ENCODE data around the gene TAB3.
A peak's percentile ranks its signal among the peaks of the same experiment; 100 is the strongest.

The TAB3 gene

DNA sequence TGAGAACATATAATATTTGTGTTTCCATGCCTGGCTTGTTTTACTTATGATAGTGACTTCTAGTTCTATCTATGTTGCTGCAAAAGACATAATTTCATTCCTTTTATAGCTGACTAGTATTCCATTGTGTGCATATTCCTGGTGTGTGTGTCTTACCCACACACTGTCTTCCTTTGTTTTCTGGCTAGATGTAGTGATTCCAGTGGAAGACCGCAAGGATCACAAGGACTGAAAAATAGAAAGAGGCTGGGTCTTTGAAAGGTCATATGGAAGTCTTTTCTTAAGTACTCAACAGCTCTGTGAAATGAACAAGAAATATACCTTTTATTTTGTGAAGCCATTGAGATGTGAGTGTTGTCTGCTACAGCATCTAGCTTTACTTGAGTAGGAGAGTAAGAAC is 29.4 kb upstream of the TAB3 start:
- POLR2A ChIA-PET, result no interaction called here
- no peak for DNase-seq
- CTCF ChIA-PET, result no interaction called here
- Histone ChIP-seq H3K9me3 (ENCODE audit: control extremely low read depth in 1 of 5, control insufficient read depth in 4 of 5, insufficient read depth in 2 of 5, low read depth in 1 of 5, low read length in 4 of 5) (no peaks in the 10 kb centered on the region), H3K4me1 (ENCODE audit: control extremely low read depth in 1 of 4, control insufficient read depth in 4 of 4, insufficient read depth in 4 of 4, low read length in 3 of 4) (no peaks in the 10 kb centered on the region), H3K4me3 (ENCODE audit: control insufficient read depth in 1 of 7, extremely low read depth in 1 of 7, insufficient read depth in 4 of 7, low read depth in 2 of 7, low read length in 6 of 7) (no peak overlapping the region), H3K27ac (ENCODE audit: insufficient read depth in 1 of 2, low read depth in 1 of 2, low read length in 2 of 2, poor library complexity in 1 of 2, severe bottlenecking in 2 of 2) (no peak overlapping the region), H3K36me3 (ENCODE audit: control insufficient read depth in 4 of 4, insufficient read depth in 4 of 4, low read length in 3 of 4) (no peaks in the 10 kb centered on the region), H3K27me3 (replicated peaks in 2 of 5; ENCODE audit: control insufficient read depth in 4 of 5, insufficient read depth in 5 of 5, low read length in 4 of 5) (no peaks in the 10 kb centered on the region)
- WGBS (ENCODE audit: insufficient coverage), result 100% methylated on average over 1 of the region's 1 CpG

DNA sequence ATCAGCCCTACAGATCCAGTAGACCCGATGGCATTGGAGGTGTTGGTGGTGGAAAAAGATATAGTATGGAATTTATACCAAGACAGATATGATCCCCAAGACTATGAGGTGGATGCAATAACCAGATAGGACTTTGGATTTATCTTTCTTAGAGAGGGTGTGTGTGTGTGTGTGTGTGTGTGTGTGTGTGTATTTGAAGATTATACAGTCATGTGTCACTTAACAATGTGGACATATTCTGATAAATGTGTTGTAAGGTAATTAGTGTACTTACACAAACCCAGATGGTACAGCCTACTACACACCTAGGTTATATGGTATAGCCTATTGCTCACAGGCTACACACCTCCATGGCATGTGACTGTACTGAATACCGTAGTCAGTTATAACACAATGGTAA is 24.4 kb upstream of the TAB3 start:
- no peak for DNase-seq
- CTCF ChIA-PET, result no interaction called here
- no peaks in the 10 kb centered on the region for H3K27me3 ChIP-seq (replicated peaks in 2 of 5; ENCODE audit: control insufficient read depth in 4 of 5, insufficient read depth in 5 of 5, low read length in 4 of 5)
- H3K27ac ChIP-seq (ENCODE audit: insufficient read depth in 1 of 2, low read depth in 1 of 2, low read length in 2 of 2, poor library complexity in 1 of 2, severe bottlenecking in 2 of 2), result no peak overlapping the region
- POLR2A ChIA-PET, result no interaction called here
- H3K4me1 ChIP-seq (ENCODE audit: control extremely low read depth in 1 of 4, control insufficient read depth in 4 of 4, insufficient read depth in 4 of 4, low read length in 3 of 4), result peaks cover 0 to 19% (median 11%) of the 10 kb centered on the region in 4 experiments
- 86% methylated on average over 1 of the region's 2 CpGs for WGBS (ENCODE audit: insufficient coverage)
- H3K9me3 ChIP-seq (ENCODE audit: control extremely low read depth in 1 of 5, control insufficient read depth in 4 of 5, insufficient read depth in 2 of 5, low read depth in 1 of 5, low read length in 4 of 5), result no peaks in the 10 kb centered on the region
- H3K36me3 ChIP-seq (ENCODE audit: control insufficient read depth in 4 of 4, insufficient read depth in 4 of 4, low read length in 3 of 4), result no peaks in the 10 kb centered on the region
- no peak overlapping the region for H3K4me3 ChIP-seq (ENCODE audit: control insufficient read depth in 1 of 7, extremely low read depth in 1 of 7, insufficient read depth in 4 of 7, low read depth in 2 of 7, low read length in 6 of 7)

DNA sequence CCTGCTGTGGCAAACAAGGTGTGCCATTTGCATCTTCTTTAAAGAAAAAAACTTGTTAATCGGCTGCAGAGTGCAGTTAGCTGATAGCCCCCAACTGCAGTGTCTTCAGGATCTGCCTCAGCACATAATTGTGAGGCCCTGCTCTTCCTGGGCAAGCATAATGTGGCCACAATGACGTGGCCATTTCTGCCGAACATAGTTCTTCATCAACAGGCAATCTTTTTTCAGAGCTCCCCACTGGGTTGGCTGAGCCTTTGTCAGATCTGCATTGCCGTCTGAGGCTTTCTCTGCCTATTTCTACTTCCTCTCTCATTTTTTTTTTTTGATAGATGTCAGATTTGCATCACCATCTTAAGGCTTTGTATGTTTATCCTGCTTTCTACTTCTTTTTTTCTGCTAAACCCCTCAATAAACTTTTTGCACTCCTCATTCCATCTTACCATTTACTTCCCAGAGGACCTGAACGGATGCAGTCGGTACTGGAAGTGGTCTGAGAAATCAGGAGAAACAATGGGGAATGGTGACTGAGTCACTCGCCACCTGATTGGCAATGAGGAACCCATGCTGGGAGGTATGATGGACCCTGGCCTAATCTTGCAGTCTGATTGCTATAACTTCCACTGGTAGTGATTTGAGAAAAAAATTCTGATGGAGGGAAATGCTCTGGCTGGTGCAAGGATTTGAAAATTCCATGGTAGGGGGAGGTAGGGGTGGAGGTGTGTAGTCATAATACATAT is 21.2 kb upstream of the TAB3 start:
- ChIA-PET CTCF (no interaction called here), POLR2A (interaction anchor here (0.8 kb wide), 1 partner anchor 20 kb away, joined by 3 read pairs; no protein-coding TSS in a partner anchor)
- peak overlapping the region in 1 of 2 experiments; percentile 5 for H3K27ac ChIP-seq (ENCODE audit: insufficient read depth in 1 of 2, low read depth in 1 of 2, low read length in 2 of 2, poor library complexity in 1 of 2, severe bottlenecking in 2 of 2)
- H3K4me3 ChIP-seq (ENCODE audit: control insufficient read depth in 1 of 7, extremely low read depth in 1 of 7, insufficient read depth in 4 of 7, low read depth in 2 of 7, low read length in 6 of 7), result peak overlapping the region in 2 of 7 experiments; percentile 26 to 42
- H3K27me3 ChIP-seq (replicated peaks in 2 of 5; ENCODE audit: control insufficient read depth in 4 of 5, insufficient read depth in 5 of 5, low read length in 4 of 5), result no peaks in the 10 kb centered on the region
- WGBS (ENCODE audit: insufficient coverage), result 18% methylated on average over 7 of the region's 7 CpGs
- H3K9me3 ChIP-seq (ENCODE audit: control extremely low read depth in 1 of 5, control insufficient read depth in 4 of 5, insufficient read depth in 2 of 5, low read depth in 1 of 5, low read length in 4 of 5), result peaks cover 0 to 1% (median 0%) of the 10 kb centered on the region in 5 experiments
- H3K36me3 ChIP-seq (ENCODE audit: control insufficient read depth in 4 of 4, insufficient read depth in 4 of 4, low read length in 3 of 4), result no peaks in the 10 kb centered on the region
- DNase-seq, result peak; percentile 78 to 92 (median 88)
- H3K4me1 ChIP-seq (ENCODE audit: control extremely low read depth in 1 of 4, control insufficient read depth in 4 of 4, insufficient read depth in 4 of 4, low read length in 3 of 4), result peaks cover 0 to 19% (median 11%) of the 10 kb centered on the region in 4 experiments

DNA sequence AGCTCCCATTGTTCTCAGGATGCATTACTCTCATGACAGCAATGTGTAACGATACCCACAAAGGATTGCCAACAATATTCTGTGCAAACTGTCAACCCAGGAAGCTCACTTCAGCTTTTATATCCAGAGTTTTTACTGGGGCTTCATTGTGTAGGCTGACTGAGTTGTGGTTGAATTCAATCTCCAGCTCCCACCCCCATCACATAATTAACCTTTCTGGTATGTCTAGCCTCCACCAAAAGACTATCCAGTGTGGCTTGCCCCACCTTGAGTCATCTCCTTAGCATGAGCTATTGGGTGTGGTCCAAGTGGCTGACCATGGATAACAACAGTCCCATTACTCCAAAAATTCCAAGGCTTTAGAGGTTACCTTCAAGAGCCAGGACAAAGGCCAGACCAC is 17.7 kb upstream of the TAB3 start:
- POLR2A ChIA-PET, result no interaction called here
- no peak for DNase-seq
- CTCF ChIA-PET, result no interaction called here
- 75% methylated on average over 1 of the region's 1 CpG for WGBS (ENCODE audit: insufficient coverage)
- H3K27ac ChIP-seq (ENCODE audit: insufficient read depth in 1 of 2, low read depth in 1 of 2, low read length in 2 of 2, poor library complexity in 1 of 2, severe bottlenecking in 2 of 2), result no peak overlapping the region
- peaks cover 0 to 19% (median 11%) of the 10 kb centered on the region in 4 experiments for H3K4me1 ChIP-seq (ENCODE audit: control extremely low read depth in 1 of 4, control insufficient read depth in 4 of 4, insufficient read depth in 4 of 4, low read length in 3 of 4)
- H3K4me3 ChIP-seq (ENCODE audit: control insufficient read depth in 1 of 7, extremely low read depth in 1 of 7, insufficient read depth in 4 of 7, low read depth in 2 of 7, low read length in 6 of 7), result no peak overlapping the region
- peaks cover 0 to 2% (median 0%) of the 10 kb centered on the region in 5 experiments for H3K9me3 ChIP-seq (ENCODE audit: control extremely low read depth in 1 of 5, control insufficient read depth in 4 of 5, insufficient read depth in 2 of 5, low read depth in 1 of 5, low read length in 4 of 5)
- no peaks in the 10 kb centered on the region for H3K27me3 ChIP-seq (replicated peaks in 2 of 5; ENCODE audit: control insufficient read depth in 4 of 5, insufficient read depth in 5 of 5, low read length in 4 of 5)
- no peaks in the 10 kb centered on the region for H3K36me3 ChIP-seq (ENCODE audit: control insufficient read depth in 4 of 4, insufficient read depth in 4 of 4, low read length in 3 of 4)

DNA sequence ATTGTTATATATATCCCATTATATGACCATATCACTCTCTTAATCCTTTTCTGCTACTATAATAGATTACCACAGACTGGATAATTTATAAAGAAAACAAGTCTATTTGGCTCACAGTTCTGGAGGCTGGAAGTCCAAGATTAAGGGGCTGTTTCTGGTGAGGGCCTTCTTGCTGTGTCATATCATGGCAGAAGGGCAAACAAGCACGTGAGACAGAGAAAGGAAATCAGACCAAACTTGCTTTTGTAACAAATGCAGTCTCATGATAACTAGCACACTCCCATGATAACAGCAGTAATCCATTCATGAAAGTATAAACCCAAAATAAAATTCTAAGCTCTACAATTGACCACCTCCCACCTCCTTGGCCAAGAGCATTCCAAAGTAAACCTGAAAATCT is 16.3 kb upstream of the TAB3 start:
- H3K36me3 ChIP-seq (ENCODE audit: control insufficient read depth in 4 of 4, insufficient read depth in 4 of 4, low read length in 3 of 4), result no peaks in the 10 kb centered on the region
- peaks cover 0 to 9% (median 6%) of the 10 kb centered on the region in 4 experiments for H3K4me1 ChIP-seq (ENCODE audit: control extremely low read depth in 1 of 4, control insufficient read depth in 4 of 4, insufficient read depth in 4 of 4, low read length in 3 of 4)
- CTCF ChIA-PET, result no interaction called here
- DNase-seq, result peak in 1 of 3 donors; percentile 11
- H3K27me3 ChIP-seq (replicated peaks in 2 of 5; ENCODE audit: control insufficient read depth in 4 of 5, insufficient read depth in 5 of 5, low read length in 4 of 5), result no peaks in the 10 kb centered on the region
- no CpG with 5 or more reads among the region's 1 CpG for WGBS (ENCODE audit: insufficient coverage)
- no peak overlapping the region for H3K4me3 ChIP-seq (ENCODE audit: control insufficient read depth in 1 of 7, extremely low read depth in 1 of 7, insufficient read depth in 4 of 7, low read depth in 2 of 7, low read length in 6 of 7)
- peaks cover 0 to 2% (median 0%) of the 10 kb centered on the region in 5 experiments for H3K9me3 ChIP-seq (ENCODE audit: control extremely low read depth in 1 of 5, control insufficient read depth in 4 of 5, insufficient read depth in 2 of 5, low read depth in 1 of 5, low read length in 4 of 5)
- POLR2A ChIA-PET, result no interaction called here
- no peak overlapping the region for H3K27ac ChIP-seq (ENCODE audit: insufficient read depth in 1 of 2, low read depth in 1 of 2, low read length in 2 of 2, poor library complexity in 1 of 2, severe bottlenecking in 2 of 2)

DNA sequence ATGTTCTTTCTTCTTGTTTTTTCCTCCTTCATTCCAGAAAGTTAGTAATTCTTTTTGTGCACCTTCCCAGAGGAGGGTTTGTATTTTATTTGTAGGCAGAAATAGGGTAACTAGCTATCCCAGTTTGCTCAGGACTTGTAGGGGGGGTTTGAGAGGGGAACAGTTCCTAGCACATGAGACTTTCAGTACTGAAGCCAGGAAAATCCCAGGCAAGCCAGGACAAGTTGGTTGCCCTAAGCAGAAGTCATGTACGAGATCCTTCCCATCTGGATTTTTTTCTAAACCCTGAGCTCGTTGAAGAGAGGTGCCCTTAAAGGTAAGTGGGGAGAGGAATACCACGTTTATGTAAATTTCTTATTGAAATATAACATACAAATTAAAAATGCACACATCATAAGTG is 15.6 kb upstream of the TAB3 start:
- ChIA-PET CTCF (no interaction called here), POLR2A (no interaction called here)
- Histone ChIP-seq H3K9me3 (ENCODE audit: control extremely low read depth in 1 of 5, control insufficient read depth in 4 of 5, insufficient read depth in 2 of 5, low read depth in 1 of 5, low read length in 4 of 5) (peaks cover 0 to 2% (median 0%) of the 10 kb centered on the region in 5 experiments), H3K4me1 (ENCODE audit: control extremely low read depth in 1 of 4, control insufficient read depth in 4 of 4, insufficient read depth in 4 of 4, low read length in 3 of 4) (peaks cover 0 to 9% (median 6%) of the 10 kb centered on the region in 4 experiments), H3K36me3 (ENCODE audit: control insufficient read depth in 4 of 4, insufficient read depth in 4 of 4, low read length in 3 of 4) (no peaks in the 10 kb centered on the region), H3K27ac (ENCODE audit: insufficient read depth in 1 of 2, low read depth in 1 of 2, low read length in 2 of 2, poor library complexity in 1 of 2, severe bottlenecking in 2 of 2) (no peak overlapping the region), H3K4me3 (ENCODE audit: control insufficient read depth in 1 of 7, extremely low read depth in 1 of 7, insufficient read depth in 4 of 7, low read depth in 2 of 7, low read length in 6 of 7) (no peak overlapping the region), H3K27me3 (replicated peaks in 2 of 5; ENCODE audit: control insufficient read depth in 4 of 5, insufficient read depth in 5 of 5, low read length in 4 of 5) (no peaks in the 10 kb centered on the region)
- no CpG with 5 or more reads among the region's 3 CpGs for WGBS (ENCODE audit: insufficient coverage)
- no peak for DNase-seq

DNA sequence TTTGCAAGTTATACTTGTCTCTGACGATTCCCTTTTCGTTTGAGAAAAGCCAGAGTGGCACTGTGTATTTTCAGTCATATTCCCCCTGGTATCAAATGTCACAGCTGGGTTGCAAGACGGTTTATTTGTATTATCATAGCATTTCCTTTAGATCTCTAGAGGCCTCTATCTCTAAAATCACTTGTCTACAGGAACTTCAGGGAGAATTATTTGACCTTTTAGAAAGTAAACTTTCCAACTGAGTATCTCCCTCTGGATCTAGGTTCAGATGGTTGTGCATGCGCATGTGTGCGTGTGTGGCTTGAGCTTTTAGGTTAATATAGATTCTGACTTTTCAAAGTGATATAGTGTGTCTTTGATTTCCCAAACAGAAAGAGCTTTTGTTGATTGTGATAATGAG is 15.1 kb upstream of the TAB3 start:
- Histone ChIP-seq H3K9me3 (ENCODE audit: control extremely low read depth in 1 of 5, control insufficient read depth in 4 of 5, insufficient read depth in 2 of 5, low read depth in 1 of 5, low read length in 4 of 5) (peaks cover 0 to 2% (median 0%) of the 10 kb centered on the region in 5 experiments), H3K27me3 (replicated peaks in 2 of 5; ENCODE audit: control insufficient read depth in 4 of 5, insufficient read depth in 5 of 5, low read length in 4 of 5) (no peaks in the 10 kb centered on the region), H3K27ac (ENCODE audit: insufficient read depth in 1 of 2, low read depth in 1 of 2, low read length in 2 of 2, poor library complexity in 1 of 2, severe bottlenecking in 2 of 2) (no peak overlapping the region), H3K4me1 (ENCODE audit: control extremely low read depth in 1 of 4, control insufficient read depth in 4 of 4, insufficient read depth in 4 of 4, low read length in 3 of 4) (peaks cover 0 to 5% (median 1%) of the 10 kb centered on the region in 4 experiments), H3K36me3 (ENCODE audit: control insufficient read depth in 4 of 4, insufficient read depth in 4 of 4, low read length in 3 of 4) (no peaks in the 10 kb centered on the region), H3K4me3 (ENCODE audit: control insufficient read depth in 1 of 7, extremely low read depth in 1 of 7, insufficient read depth in 4 of 7, low read depth in 2 of 7, low read length in 6 of 7) (no peak overlapping the region)
- no peak for DNase-seq
- ChIA-PET CTCF (no interaction called here), POLR2A (no interaction called here)
- WGBS (ENCODE audit: insufficient coverage), result 76% methylated on average over 4 of the region's 5 CpGs
